Esophagus squamous epithelium (tissue), 4 donors: ENCODE measurements around the gene NAA80.

Experiments used
- CTCF ChIP-seq, 6 experiments: fragments of 450-650 bp in 4 of 6; fragments of 200-600 bp in 2 of 6; sonication (generic) in 2 of 6; IDR thresholded peaks; one replicate each; pipeline ENCODE4 v1.5.1; 2016 to 2019; ENCODE audit warnings: antibody characterized with exemption in 6 of 6, mild to moderate bottlenecking in 4 of 6, moderate library complexity in 4 of 6
- POLR2A ChIP-seq, 4 donors: fragments of 450-650 bp; IDR thresholded peaks; one replicate each; pipeline ENCODE4 v1.6.1; 2017; ENCODE audit warnings: antibody characterized with exemption in 4 of 4, mild to moderate bottlenecking in 4 of 4, moderate library complexity in 3 of 4

- TF ChIP-seq CTCF (IDR thresholded peaks at IDR 0.05) (no peak), POLR2A (IDR thresholded peaks at IDR 0.05) (no peak)
Measured at GRCh38 chr3:50325497-50326181, 26.4 kb upstream of the NAA80 start.
